Activated CD4-positive, alpha-beta T cell treated with anti-CD3 and anti-CD28 coated beads for 1 hour (primary cell): Measurements from ENCODE around the gene NFATC2.
"Not testable (repeated sequence)": the region's sequence is repeated elsewhere in the genome, so short reads cannot be mapped to it uniquely, and the experiment has no call there.

ENCODE experiments used
- DNase-seq: peaks from one replicate; pipeline ENCODE4 v3.0.0-alpha.2; 2020

The NFATC2 gene

DNA sequence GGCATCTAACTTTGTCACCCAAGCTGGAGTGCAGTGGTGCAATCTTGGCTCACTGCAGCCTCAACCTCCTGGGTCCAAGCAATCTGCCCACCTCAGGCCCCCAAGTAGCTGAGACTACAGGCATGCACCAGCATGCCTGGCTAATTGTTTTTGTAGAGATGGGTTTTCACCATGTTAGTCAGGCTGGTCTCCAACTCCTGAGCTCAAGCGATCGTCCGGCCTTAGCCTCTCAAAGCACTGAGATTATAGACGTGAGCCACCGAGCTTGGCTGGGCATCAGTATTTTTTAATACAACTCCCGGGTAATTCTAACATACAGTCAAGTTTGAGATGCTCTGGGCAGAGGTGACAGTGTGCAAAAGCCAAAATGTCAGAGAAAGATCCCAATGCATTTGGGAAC is 73.5 kb downstream of the NFATC2 start:
- no peak for DNase-seq

DNA sequence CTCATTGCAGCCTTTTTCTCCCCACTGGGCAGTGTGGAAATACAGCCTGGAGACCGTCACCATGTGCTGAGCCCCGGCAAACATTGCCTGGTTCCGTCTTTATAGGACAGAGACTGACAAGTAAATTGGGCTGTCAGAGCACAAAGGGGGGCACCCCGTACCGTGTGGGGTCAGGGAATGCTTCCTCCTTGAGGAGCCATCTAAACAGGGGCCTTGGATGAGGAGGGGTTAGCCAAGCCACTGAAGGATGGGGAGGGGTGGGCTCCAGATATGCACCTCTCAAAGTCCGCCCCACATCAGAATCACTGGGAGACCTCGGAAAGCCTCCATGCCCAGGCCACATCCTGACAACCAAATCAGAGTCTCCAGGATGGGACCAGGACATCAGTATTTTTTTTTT is 73.9 kb downstream of the NFATC2 start:
- DNase-seq, result no peak

DNA sequence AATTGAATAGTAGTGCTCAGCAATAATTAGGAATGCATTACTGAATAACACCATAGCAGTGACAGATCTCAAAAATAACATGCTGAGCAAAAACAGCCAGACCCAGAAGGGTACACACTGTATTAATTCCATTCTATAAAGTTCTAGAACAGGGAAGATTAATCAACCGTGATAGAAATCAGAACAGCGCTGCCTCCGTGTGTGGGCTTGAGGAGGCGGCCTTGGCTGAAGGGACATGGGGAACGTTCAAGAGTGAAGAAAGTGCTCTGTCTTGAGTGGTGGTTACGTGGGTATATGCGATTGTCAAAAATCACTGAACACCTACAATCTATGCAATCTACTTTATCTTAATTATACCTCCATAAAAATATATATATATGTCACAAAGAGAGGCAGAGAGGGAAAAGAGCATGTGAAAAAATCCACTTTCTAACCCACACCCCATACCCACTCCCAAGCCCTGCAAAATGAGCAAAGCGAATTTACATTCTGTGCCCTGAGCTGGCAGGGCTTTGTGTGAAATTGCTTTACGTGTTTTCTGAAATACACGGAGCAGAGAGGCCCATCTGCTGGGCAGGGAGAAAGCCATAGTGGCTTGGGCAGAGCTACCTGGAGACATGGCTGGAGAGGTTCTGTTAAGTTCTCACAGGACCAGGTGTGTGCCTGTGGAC is 74.4 kb downstream of the NFATC2 start:
- no peak for DNase-seq

DNA sequence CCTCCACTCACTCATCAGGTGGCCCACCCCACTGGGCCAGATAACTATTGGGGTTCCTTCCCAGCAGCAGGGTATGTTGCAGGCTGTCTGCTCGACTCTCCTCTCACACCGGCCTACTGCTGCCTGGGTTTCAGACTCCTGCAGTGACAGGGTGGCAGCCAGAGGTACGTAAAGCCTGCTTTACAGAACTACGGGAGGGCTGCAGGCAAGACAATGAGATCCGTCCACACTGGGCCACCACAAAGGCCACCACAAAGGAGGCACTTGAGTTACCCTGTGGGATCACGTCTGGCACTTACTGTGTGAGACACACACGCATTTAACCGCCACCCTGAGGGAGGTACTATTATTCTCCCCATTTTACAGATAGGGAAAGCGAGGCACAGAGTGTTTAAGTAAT is 78.5 kb downstream of the NFATC2 start:
- no peak for DNase-seq

DNA sequence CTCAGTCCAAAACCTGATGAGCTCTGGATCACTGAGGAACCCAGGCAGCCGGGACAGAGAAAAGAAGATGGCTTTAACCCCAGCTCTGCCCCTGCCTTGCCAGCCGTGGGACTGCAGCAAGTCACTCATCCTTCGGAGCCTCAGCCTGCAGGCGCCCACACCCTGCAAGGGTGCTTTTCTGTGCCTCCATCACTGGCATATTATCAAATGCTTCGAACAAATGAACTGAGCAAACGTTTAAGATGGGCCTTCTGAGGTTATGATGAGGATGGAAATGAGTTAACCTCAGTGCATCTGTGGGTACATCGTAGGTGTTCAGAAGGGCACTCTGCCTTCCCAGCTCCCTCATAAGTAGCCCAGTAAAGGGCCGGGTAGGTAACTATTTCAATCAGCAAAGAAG is 79.0 kb downstream of the NFATC2 start:
- DNase-seq, result no peak

DNA sequence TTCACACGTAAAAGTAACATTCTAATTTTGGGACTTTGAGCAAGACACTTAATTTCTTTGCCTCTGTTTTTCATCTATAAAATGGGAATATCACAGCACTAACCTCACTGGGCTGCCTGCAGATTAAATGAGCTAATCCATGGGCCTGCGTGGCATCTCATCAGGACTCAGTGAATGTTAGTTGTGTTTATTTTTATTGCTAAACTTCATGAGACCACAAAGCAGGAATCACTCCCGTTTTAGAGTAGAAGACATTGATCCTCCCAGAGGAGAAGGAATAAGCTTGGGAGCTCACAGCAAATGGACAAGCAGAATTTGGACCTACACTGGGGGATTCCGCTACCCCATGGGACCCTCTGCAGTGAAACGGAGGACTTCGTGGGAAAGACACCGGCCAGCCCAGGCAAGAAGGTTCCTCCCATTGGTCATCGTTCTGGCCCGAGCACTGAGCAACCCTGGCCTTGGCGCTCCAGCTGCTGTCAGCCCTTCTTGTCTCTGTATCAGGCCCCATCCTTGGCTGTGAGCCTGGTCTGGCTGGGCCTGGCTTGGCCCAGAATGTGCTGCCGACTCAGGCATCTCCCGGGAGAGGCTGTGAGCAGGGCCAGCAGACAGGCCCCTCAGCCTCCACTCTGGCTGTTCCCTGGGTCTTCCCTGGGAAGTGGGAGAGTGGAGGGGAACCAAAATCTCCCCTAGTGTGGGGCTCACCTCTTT is 79.8 kb downstream of the NFATC2 start:
- DNase-seq, result no peak

DNA sequence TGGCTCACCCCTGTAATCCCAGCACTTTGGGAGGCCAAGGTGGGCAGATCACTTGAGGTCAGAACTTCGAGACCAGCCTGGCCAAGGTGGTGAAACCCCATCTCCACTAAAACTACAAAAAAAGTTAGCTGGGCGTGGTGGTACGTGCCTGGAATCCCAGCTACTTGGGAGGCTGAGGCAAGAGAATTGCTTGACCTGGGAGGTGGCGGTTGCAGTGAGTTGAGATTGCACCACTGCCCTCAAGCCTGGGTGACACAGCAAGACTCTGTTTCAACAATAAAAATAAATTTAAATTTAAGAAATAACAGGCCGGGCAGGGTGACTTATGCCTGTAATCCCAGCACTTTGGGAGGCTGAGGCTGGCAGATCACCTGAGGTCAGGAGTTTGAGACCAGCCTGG is 80.7 kb downstream of the NFATC2 start:
- DNase-seq, result not testable (repeated sequence)

DNA sequence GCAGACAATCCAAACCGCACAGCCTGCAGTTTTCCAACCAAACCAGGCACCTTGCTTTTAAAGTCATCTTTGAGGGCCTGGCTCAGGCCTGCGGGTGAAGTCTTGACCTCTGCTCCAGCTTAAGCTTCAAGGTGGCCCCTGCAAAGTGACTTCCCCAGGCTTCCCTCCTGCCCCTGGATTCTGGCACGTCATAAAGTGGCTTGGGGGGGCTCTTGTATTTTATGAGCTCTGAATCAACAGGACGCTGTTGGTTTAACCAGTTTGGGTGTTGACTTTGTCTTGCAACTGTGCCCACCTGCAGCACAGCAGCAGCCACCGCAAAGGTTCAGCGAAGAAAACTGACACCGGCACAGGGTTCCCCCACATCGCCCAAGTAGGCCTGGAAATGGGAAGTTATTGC is 81.2 kb downstream of the NFATC2 start:
- DNase-seq, result no peak

DNA sequence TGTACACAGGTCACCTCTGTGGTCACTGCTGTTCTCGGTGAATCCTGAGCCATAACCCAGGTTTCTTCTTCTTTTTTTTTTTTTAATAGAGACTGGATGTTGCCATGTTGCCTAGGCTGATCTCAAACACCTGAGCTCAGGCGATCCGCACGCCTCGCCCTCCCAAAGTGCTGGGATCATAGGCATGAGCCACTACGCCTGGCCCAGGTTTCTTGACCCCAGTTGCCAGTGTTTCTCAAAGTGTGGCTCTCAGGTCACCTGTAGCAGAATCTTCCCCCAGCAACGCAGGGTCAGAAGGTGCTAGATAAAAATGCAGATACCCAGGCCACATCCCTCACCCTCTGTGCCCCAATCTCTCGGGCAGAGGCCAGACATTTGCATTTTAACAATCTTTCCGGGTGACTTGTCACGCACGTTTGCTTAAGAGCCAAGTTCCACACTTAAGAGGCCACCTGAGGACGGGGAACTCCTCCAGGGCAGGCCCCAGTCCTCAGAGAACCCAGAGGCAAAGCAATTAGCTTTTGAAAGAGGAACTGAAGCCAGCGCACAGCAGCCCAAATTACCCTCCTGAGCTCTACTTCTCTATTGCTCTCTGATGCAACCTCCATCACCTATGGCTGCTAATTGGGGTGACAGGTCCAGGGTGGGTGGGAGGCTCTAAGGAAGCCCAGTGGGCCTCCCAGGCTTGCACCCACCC is 81.8 kb downstream of the NFATC2 start:
- DNase-seq, result no peak

DNA sequence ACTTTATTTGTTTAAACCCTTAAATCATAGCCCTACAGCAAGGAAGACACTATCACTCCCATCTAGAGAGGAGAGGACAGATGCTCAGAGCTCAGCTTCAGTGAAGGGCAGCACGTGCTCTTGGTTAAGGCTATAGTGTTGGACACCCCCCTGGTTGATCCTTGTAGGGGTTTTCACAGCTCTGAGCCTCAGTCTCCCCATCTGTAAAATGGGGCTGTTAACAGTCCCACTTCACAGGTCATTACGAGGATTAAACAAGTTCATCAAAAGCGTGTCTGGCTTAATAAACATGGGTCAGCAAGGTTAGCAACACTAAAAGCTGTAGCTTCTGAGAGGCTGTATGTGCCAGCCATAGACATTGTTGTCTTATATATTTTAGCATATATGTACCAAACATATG is 82.4 kb downstream of the NFATC2 start:
- no peak for DNase-seq

DNA sequence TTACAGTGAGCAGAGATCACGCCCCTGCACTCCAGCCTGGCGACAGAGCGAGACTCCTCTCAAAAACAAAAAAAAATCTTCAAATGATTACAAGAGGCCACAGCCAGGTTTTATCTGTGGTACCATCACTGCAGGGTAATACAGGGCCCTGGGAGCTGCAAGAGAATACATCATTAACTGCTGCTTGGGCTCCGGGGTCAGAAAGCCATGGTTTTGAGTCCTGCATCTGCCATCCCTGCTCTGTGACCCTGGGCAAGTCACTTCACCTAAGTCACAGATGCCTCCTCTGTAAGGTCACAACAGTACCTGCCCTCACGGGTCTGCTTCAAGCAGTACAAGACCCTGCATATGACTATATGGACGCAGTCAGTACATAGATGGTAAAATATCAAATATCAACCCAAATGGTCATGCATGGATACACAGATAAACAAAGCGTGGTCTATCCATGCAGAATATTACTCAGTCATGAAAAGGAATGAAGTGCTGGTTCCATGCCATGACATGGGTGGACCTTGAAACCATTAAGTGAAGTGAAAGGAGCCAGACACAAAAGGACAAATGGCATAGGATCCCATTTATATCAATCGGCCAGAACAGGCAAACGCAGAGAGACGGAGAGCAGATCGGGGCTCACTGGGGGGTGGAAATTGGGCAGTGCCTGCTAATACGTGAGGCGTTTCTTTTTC is 83.6 kb downstream of the NFATC2 start:
- no peak for DNase-seq

DNA sequence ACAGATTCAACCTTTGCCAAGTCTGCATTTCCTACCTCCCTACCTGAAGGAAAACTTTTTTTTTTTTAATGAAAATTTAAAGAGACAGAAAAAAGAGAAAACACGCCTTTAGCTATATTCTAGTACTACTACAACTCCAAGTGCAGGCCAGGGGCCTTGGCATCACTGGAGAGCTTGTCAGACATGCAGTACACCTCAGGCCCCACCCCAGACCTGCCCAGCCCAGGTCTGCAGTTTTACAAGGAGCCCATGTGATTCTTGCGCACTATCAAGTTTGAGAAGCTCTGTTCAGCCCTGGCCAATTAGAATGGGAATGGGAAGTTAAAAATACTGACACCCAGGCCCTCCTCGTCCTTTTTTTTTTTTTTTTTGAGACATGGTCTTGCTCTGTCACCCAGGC is 85.0 kb downstream of the NFATC2 start:
- DNase-seq, result no peak

DNA sequence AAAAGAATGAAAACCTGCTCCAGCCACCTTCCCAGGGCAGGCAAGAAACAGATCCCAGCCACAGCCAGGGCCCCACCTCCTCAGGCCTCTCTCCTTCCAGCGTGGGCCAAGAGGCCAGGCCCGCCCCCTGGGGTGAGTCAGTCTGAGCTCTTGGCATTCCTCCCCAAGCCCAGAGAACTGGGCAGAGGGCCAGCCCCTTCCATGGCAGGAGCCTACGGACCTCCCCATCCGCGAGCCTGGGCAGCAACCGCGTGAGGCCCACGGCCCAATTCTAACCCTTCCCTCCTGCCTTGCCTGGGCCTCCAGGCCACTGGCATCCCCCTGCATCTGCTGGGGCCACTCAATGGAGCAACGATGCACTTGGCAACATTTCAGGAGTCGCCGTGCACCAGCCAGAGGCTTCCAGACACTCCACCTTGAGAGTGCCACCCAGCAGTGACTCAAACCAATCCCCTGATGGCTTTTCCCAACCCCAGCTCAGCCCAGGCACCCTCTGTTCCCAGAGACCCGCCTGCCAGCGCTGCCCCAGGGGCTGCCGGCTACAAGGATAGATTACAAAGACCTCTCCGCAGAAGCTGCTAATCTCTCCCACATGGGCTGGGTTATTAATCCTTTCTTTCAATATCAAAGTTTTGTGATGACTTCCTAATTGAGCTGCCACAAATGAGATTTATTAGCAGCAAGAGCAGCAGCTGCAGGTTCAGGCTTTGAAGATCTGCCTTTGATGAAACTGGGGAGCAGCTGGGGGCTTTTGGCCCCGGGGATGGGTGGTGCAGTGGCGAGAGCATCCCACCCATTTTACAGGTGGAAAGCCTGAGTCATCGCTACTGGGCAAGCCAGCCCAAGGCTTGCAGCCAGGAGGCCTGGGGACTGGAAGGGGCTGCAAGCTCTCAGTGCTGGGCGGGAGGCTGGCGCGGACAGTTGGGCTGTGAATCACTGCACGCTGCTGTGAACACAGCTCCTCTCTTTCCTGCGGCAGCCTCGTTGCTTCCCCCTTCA is 85.7 kb downstream of the NFATC2 start:
- no peak for DNase-seq

DNA sequence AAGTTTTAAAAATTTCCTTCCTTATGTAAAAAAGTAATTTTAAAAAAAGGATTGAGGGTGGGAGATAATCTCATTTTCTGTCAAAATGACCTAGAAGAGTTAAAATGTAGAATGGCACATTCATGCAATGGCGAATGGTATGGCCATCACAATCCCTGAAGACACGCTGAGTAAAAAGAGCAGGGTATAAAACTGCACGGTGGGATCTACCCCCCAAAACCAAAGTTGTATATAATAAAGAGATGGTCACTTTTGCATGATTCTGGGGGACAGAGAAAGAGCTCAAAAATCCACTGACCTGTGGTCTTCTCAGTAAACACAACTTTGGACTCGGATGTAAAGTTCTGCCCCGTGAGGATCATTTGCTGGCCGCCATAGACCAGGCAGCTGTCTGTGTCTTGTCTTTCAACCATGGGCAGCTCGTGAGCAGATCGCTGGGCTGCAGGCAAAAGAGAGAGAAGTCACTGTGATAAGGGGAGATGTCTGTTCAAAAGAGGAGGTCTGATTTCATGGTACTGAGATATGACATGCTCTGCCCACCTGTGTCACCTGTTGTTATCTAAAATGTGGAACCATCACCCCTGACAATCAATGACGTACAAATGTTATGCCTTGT is 88.2 kb downstream of the NFATC2 start:
- no peak for DNase-seq

DNA sequence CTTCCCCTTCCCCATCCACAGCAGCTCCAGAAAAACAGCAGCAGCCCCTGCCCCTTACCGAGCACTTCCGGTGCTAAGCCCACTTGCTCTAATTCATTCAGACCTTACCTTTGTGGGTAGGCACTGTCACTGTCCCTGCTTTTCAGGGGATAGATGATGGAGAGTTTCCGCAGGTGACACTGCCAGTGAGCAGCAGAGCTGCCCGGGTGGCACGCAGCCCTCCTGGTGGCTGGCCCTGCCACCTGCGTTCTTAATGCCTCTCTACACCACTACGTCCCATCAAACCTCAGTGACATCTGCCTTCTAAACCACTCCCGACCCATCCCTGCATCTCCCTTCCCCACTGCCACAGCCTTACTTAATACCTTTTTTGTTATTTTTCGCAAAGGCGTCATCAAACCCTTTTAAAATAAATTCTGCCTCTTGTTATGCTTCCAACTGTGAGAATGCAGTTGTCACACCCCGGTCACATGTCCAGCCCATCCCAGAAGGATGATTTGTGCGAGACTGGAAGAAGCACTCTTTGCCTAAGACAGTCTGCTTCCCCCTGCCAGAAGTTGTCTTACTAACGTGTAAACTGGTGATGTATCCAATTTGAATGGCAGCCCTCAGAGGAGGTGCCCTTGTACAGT is 89.7 kb downstream of the NFATC2 start:
- no peak for DNase-seq

DNA sequence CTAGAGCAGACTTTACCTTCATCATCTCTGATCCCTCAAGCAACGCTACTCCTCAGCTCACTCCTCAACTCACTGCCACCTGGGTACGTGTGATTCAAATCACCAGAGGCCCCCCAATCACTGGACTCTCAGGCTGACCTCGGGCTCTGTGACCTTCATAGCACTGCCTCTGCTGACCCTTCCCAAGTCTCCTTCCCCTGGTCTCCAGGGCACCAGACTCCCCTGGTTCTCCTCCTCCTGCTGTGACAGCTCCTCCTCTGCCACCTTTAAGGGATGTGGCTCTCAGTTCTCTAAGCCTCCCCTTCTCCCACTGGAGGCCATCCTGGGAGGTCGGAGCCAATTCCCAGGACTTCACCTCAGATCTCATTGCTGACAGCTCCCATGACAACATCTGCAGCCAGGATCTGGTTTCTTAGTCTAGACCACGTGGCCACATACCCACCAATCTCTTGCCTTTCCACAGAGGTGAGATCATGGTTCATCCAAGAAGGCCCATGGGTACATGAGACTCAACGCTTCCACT is 90.4 kb downstream of the NFATC2 start:
- no peak for DNase-seq

DNA sequence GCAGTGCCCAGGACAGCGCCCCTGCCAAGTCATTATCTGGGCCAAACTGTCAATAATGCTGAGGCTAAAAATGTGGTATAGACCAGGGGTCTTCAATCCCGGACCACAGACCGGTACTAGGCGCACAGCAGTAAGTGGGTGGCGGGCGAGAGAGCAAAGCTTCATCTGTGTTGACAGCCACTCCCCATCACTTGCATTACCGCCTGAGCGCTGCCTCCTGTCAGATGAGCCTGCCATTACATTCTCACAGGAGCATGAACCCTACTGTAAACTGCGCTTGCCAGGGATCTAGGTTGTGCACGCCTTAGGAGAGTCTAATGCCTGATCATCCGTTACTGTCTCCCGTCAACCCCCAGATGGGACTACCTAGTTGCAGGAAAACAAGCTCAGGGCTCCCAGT is 91.0 kb downstream of the NFATC2 start:
- no peak for DNase-seq

DNA sequence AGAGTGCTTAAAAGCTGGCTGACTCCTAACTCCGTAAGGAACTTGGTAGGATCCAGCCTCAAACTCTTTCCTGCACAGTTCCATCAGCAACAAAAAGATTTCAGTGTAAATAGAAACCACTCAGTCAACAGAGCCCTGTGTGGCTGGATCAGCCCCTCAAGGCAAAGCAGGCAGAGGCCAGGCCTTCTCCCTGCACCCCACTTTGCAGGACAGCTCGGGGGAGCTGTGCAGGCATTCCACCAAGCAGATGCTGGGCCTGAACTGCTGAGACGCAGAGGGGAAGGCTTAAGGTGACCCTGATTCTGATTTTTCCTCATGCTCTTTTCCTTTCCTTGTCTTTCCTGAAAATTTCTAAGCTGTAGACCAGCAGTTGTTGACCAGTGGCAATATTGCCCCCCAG is 91.5 kb downstream of the NFATC2 start:
- DNase-seq, result no peak

DNA sequence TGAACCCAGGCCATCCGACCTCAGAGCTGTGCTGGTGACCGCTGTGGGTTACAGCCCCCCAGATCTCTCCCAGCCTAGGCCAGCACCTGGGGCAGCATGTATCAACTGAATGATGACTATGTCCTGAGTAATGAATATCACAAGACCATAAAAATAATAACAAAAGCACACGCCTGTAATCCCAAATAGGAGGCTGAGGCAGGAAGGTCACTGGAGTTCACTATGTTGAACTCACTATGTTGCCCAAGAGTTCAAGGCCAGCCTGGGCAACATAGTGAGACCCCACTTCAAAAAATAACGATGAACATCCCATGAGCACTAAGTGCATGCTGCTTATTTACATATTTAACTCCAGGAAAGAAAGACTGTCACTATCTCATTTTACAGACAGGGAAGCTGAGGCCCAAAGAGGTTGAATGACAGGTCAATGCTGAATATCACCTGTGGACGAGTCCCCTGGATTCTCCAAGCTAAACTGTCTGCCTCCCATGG is 92.3 kb downstream of the NFATC2 start:
- no peak for DNase-seq

DNA sequence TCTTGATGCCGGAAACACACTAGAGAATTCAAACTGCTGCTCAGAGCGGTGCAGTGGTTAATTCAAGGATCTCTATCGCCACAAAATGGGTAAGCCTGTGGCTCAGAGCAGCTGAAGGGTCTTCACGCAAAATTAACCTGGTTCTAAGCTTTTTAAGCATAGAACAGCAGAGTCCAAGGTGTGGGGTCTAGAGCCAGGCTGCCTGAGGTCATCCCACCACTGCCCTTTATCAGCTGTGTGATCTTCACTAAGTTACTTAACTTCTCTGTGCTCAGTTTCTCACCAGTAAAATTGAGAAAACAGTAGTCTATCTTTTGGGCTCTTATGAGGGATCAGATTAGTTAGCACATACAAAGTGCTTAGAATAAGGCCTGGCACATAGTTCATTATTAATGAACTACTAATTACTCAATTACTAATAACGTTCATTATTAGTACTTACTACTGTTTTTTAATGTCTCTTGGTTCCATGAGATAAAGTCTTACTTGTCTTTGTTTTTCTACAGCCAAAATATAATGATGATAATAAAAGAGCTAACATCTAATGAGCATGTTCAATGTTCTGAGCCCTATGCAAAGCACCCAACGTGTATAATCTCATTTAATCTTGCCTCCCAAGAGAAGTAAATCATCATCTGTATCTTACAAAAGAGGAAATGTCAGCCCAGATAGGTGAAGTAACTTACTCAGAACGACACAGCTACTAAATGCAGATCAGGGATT is 92.9 kb downstream of the NFATC2 start:
- DNase-seq, result no peak
